K562 treated with DMSO at 1 percent for 4 hours (cell line): Measurements from ENCODE around the gene MEDAG. TPM values are rescaled to one million over a fixed set of nuclear protein-coding genes. Genes with fewer than 3 reads are reported as not detected.

Source experiments
- total RNA-seq: library from RNA; unstranded; fragments of 300-600 nt; gene quantifications from 2 replicates; pipeline ENCODE4 v1.2.3, GENCODE V29; 2022; ENCODE audit not compliant: insufficient read depth

MEDAG gene
- total RNA-seq: not detected in 2 replicates

DNA sequence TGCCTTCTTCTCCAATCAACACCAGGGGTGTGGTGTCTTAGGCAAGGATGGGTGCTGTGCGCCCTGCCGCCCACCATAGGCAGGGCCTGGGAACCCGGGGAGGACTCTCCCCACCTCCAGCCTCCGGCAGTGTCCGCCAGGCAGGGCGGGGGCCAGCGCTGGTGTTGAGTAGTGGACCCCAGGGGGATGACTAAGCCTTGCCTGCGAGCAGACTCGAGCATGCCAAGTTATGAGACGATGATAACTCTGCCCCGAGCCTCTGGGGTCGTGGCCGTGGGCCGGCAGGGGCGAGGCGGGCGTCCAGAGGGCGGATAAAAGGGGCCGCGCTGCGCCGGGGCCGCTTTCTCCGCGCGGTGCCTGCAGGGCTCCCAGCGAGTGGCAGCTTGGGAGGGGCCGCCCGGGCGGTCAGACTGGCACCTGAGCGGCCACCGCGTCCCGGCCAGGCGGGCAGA lies at the start of gene MEDAG:
MEDAG (plus strand) TSS at position 340 of the 452 bp plus-strand sequence. CDS start 245 bp downstream, outside the sequence.

DNA sequence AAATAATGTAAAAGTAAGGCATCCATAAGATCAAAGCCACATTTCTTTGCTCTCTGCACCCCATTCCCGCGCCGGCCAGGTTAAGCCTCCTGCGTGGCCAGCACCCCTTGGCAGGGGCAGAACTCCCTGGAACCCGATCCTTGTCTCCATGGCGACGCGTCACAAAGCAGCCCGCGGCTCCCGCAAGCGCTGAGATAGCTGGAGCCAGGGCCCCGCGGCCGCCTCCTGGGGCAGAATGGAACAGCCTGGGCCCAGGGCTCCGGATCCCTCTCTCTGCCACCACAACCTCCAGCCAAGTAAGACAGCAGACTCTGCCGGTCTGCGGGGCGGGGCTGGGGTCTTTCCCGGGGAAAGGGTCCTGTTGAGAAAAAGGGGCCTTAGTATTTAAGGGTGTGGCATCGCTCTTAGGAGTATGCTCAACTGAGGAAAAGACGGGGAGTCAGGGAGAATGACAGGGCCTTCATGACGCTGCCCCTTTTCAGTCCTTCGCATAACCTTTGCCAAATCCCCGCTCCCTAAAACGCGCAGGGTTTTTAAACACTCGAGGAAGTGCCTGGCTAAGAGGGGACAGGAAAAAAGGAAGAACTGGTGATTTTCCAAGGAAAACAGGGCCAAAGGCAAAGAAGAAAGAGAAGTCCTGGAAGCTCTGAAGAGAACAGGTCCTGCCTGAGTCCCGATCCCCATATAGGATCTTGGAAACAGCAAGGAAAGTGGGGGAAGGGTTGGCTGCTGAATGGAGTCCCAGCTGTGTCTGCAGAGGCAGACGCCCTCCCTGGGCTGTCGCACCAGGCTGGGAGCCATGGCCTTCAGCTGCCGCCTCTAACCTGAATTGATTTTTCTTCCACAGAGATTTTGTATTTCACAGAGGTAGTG lies 26.6 kb downstream of the MEDAG start, which contains the start of gene TEX26:
TEX26 (plus strand) TSS at position 176 of the 873 bp plus-strand sequence; CDS start at position 236, 60 bp downstream.

Other genes with a start within 250 kb of the MEDAG start
- not detected in 2 replicates for gene ALOX5AP, start 170.7 kb upstream of the MEDAG start, total RNA-seq
- gene TEX26, start 26.4 kb downstream of the MEDAG start, total RNA-seq: not detected in 2 replicates